GM23338 (cell line): ENCODE results near the gene MDN1. TPM values are rescaled to one million over a fixed set of nuclear protein-coding genes. Genes with fewer than 3 reads are reported as not detected.

Experiments
- ATAC-seq: fragments of 200-7000 bp; cut with Tn5 transposase; 3 replicates; pipeline ENCODE4 v1.9.1; 2020
- DNase-seq: peaks from one replicate; pipeline ENCODE4 v3.0.0-alpha.2; 2015; ENCODE audit warnings: low spot score
- H2AFZ ChIP-seq: fragments of 200-600 bp; sonication (generic); 2 replicates; pipeline ENCODE4 v1.8.0; 2016; ENCODE audit warnings: antibody characterized with exemption, mild to moderate bottlenecking, moderate library complexity
- H3F3A ChIP-seq: fragments of 200-600 bp; sonication (generic); replicated peaks from 2 replicates; pipeline ENCODE4 v1.8.0; 2017; ENCODE audit warnings: antibody characterized with exemption, mixed run types, low read depth
- H3K27ac ChIP-seq: fragments of 200-600 bp; sonication (generic); 2 replicates; pipeline ENCODE4 v1.6.1; 2016; ENCODE audit warnings: low read depth
- H3K27me3 ChIP-seq: fragments of 200-600 bp; sonication (generic); 2 replicates; pipeline ENCODE4 v1.8.0; 2016; ENCODE audit warnings: mild to moderate bottlenecking, mixed run types, moderate library complexity; ENCODE audit not compliant: insufficient read depth
- H3K36me3 ChIP-seq: fragments of 200-600 bp; sonication (generic); 2 replicates; pipeline ENCODE4 v1.8.0; 2016; ENCODE audit warnings: mild to moderate bottlenecking; ENCODE audit not compliant: insufficient read depth
- H3K4me1 ChIP-seq: fragments of 200-600 bp; sonication (generic); 2 replicates; pipeline ENCODE4 v1.8.0; 2016; ENCODE audit warnings: mild to moderate bottlenecking, moderate library complexity; ENCODE audit not compliant: insufficient read depth
- H3K4me2 ChIP-seq: fragments of 200-600 bp; sonication (generic); 2 replicates; pipeline ENCODE4 v1.7.1; 2017; ENCODE audit warnings: mixed run types
- H3K4me3 ChIP-seq: fragments of 200-600 bp; sonication (generic); 2 replicates; pipeline ENCODE4 v1.6.1; 2016; ENCODE audit warnings: mixed run types
- H3K79me2 ChIP-seq: fragments of 200-600 bp; sonication (generic); replicated peaks from 2 replicates; pipeline ENCODE4 v1.8.0; 2017; ENCODE audit warnings: mild to moderate bottlenecking; ENCODE audit not compliant: insufficient read depth
- H3K9me2 ChIP-seq: fragments of 200-600 bp; sonication (generic); 2 replicates; pipeline ENCODE4 v1.8.0; 2017; ENCODE audit not compliant: insufficient read depth
- H4K20me1 ChIP-seq: fragments of 200-600 bp; sonication (generic); replicated peaks from 2 replicates; pipeline ENCODE4 v1.8.0; 2017; ENCODE audit warnings: mild to moderate bottlenecking; ENCODE audit not compliant: insufficient read depth
- H3K27ac Mint-ChIP-seq: 2 replicates; pipeline ENCODE4 v1.8.0; 2020; ENCODE audit warnings: inconsistent platforms, mild to moderate bottlenecking, moderate library complexity, mixed read lengths
- H3K27me3 Mint-ChIP-seq: 3 replicates; pipeline ENCODE4 v1.8.0; 2022; ENCODE audit warnings: low read depth, mild to moderate bottlenecking, moderate library complexity, mixed read lengths, inconsistent platforms; ENCODE audit not compliant: insufficient read depth, poor library complexity
- H3K36me3 Mint-ChIP-seq: 3 replicates; pipeline ENCODE4 v1.8.0; 2021; ENCODE audit warnings: low read depth, mild to moderate bottlenecking, inconsistent platforms, moderate library complexity, mixed read lengths
- H3K4me1 Mint-ChIP-seq: 3 replicates; pipeline ENCODE4 v1.8.0; 2020; ENCODE audit warnings: mild to moderate bottlenecking, inconsistent platforms, mixed read lengths
- H3K4me3 Mint-ChIP-seq: 3 replicates; pipeline ENCODE4 v1.8.0; 2021; ENCODE audit warnings: moderate library complexity, mild to moderate bottlenecking, inconsistent platforms, mixed read lengths
- H3K9me3 Mint-ChIP-seq: 3 replicates; pipeline ENCODE4 v1.8.0; 2020; ENCODE audit warnings: moderate library complexity, mild to moderate bottlenecking, inconsistent platforms, mixed read lengths
- CREB1 ChIP-seq: fragments of 250-450 bp; sonication (Bioruptor Pico); IDR thresholded peaks from 2 replicates; pipeline ENCODE4 v1.5.0; 2020; ENCODE audit warnings: low read depth, mild to moderate bottlenecking, moderate library complexity
- CTCF ChIP-seq, 2 experiments: fragments of 200-600 bp in 1 of 2; sonication (generic) in 1 of 2; conservative IDR thresholded peaks; 2 replicates each; pipeline versions ENCODE4 v1.5.1 to v1.6.1; 2016 to 2017; ENCODE audit warnings: antibody characterized with exemption in 2 of 2, low read depth in 2 of 2, mild to moderate bottlenecking in 2 of 2, moderate library complexity in 1 of 2
- ETS1 ChIP-seq: IDR thresholded peaks from 2 replicates; pipeline ENCODE4 v1.6.1; 2016; ENCODE audit warnings: antibody characterized with exemption
- EZH2 ChIP-seq: fragments of 200-600 bp; sonication (generic); IDR thresholded peaks from one replicate; pipeline ENCODE4 v1.8.0; 2017; ENCODE audit warnings: antibody characterized with exemption, mild to moderate bottlenecking, low read depth; ENCODE audit not compliant: unreplicated experiment
- NANOG ChIP-seq: IDR thresholded peaks from 2 replicates; pipeline ENCODE4 v1.6.1; 2016; ENCODE audit warnings: antibody characterized with exemption, borderline replicate concordance
- REST ChIP-seq: IDR thresholded peaks from one replicate; pipeline ENCODE4 v1.6.1; 2018; ENCODE audit warnings: antibody characterized with exemption; ENCODE audit not compliant: unreplicated experiment
- ZNF114 ChIP-seq: fragments of 250-450 bp; sonication (Bioruptor Pico); IDR thresholded peaks from 2 replicates; pipeline ENCODE4 v1.5.0; 2020; ENCODE audit warnings: mild to moderate bottlenecking, moderate library complexity
- ZNF462 ChIP-seq: fragments of 250-450 bp; sonication (Bioruptor Pico); IDR thresholded peaks from 2 replicates; pipeline ENCODE4 v1.5.0; 2020; ENCODE audit warnings: mild to moderate bottlenecking, moderate library complexity
- polyA plus RNA-seq: library from polyadenylated mRNA; unstranded; fragments of >200 nt; fragmentation: Nextera tagmentation; extraction: Ambion mirVana; gene quantifications from 2 replicates; pipeline ENCODE4 v1.2.1, GENCODE V29; 2016
- total RNA-seq: library from RNA; depleted of rRNA; stranded (reverse); fragments of >200 nt; shearing (Covaris generic); gene quantifications from 2 replicates; pipeline ENCODE4 v1.2.3, GENCODE V29; 2014

The MDN1 gene
- total and polyA plus RNA-seq, 2 experiments from 2014 or later, result 165 to 217 TPM

GRCh38 chr6:89707766-89708165 is 111.8 kb downstream of the MDN1 start (continued):
- TF ChIP-seq REST, result no peak
- no peak for TF ChIP-seq ZNF462
- TF ChIP-seq ZNF114, result no peak

GRCh38 chr6:89706121-89706520 is 113.5 kb downstream of the MDN1 start:
- Mint-ChIP-seq H3K4me1 (no peaks in the 10 kb centered on the region), H3K9me3 (no peaks in the 10 kb centered on the region; the same call in 2 of the 3 replicates), H3K27me3 (peaks cover 2% of the 10 kb centered on the region), H3K27ac (no peak overlapping the region), H3K4me3 (no peak overlapping the region), H3K36me3 (peaks cover 88% of the 10 kb centered on the region)
- Histone ChIP-seq H3K4me1 (no peaks in the 10 kb centered on the region), H4K20me1 (peaks cover 7% of the 10 kb centered on the region; the same call in 1 of the 2 replicates), H2AFZ (no peak overlapping the region), H3K4me2 (no peak overlapping the region), H3K4me3 (no peak overlapping the region), H3K36me3 (peaks cover 94% of the 10 kb centered on the region), H3K79me2 (peaks cover 6% of the 10 kb centered on the region; the same call in 1 of the 2 replicates), H3K27ac (no peak overlapping the region), H3K27me3 (no peaks in the 10 kb centered on the region), H3F3A (no peaks in the 10 kb centered on the region), H3K9me2 (no peaks in the 10 kb centered on the region)
- DNase-seq, result no peak
- no peak for ATAC-seq
- TF ChIP-seq CREB1 (CRISPR knock-in tag), result no peak
- no peak for TF ChIP-seq ETS1
- no peak for TF ChIP-seq NANOG
- TF ChIP-seq CTCF (conservative IDR thresholded peaks at IDR 0.05; ENCODE audit: low read depth in 2 of 2), result no peak
- no peak for TF ChIP-seq EZH2
- no peak for TF ChIP-seq REST
